Activated T-helper 2 cell treated with anti-CD3 and anti-CD28 coated beads, Interferon-gamma antibody, Interleukin-2, Interleukin-4, amounts not matched to agents 10 μg/mL and 5 μg/mL and 100 μg/mL, durations not matched to agents 14 hours and 24 hours and 36 hours (primary cell): ENCODE data around the gene BICRA. TPM values are rescaled to one million over a fixed set of nuclear protein-coding genes. Genes with fewer than 3 reads are reported as not detected.
"Not testable (repeated sequence)": the region's sequence is repeated elsewhere in the genome, so short reads cannot be mapped to it uniquely, and the experiment has no call there.

Experiments used
- DNase-seq: peaks from one replicate; pipeline ENCODE4 v3.0.0; 2021; ENCODE audit warnings: low spot score
- H3K27ac Mint-ChIP-seq: one replicate; pipeline ENCODE4 v1.8.0; 2021; ENCODE audit warnings: mixed read lengths
- H3K27me3 Mint-ChIP-seq: one replicate; pipeline ENCODE4 v1.8.0; 2021; ENCODE audit warnings: low read depth, mixed read lengths
- H3K36me3 Mint-ChIP-seq: one replicate; pipeline ENCODE4 v1.8.0; 2021; ENCODE audit warnings: low read depth, mixed read lengths
- H3K4me1 Mint-ChIP-seq: one replicate; pipeline ENCODE4 v1.8.0; 2021; ENCODE audit warnings: low read depth, mixed read lengths
- H3K4me3 Mint-ChIP-seq: one replicate; pipeline ENCODE4 v1.8.0; 2021; ENCODE audit warnings: low read depth, mild to moderate bottlenecking, moderate library complexity, mixed read lengths
- H3K9me3 Mint-ChIP-seq: one replicate; pipeline ENCODE4 v1.8.0; 2021; ENCODE audit warnings: mixed read lengths
- intact Hi-C: fragments of 100-400 bp; cut with micrococcal nuclease; formaldehyde crosslinking; loops from one replicate; pipeline ENCODE4 v1.15.1; 2023
- total RNA-seq: library from RNA; stranded (reverse); gene quantifications from 2 replicates; pipeline ENCODE4 v1.2.3, GENCODE V29; 2022

BICRA gene
- total RNA-seq, 1 donor from 2014 or later = 12.2 TPM

DNA sequence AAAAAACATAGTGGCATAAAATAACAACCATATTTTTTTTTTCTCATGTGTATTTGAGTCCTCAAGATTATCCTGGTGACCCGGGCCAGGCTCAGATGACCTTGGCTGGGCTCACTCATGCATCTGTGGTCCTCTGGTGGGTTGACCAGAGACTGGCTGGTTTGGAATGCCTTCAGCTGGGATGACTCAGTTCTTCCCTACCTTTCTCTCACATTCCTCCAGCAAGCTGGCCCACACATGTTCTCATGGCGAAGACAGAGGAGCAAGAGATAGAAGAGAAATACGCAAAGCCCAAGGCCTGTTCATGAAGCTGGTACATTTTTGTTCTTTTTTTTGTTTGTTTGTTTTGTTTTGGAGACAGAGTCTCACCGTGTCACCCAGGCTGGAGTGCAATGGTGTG, 21.6 kb upstream of the BICRA start:
- H3K9me3 Mint-ChIP-seq = peaks cover 8% of the 10 kb centered on the region
- intact Hi-C loops = no loop called here
- H3K36me3 Mint-ChIP-seq = no peaks in the 10 kb centered on the region
- no peak overlapping the region for H3K4me3 Mint-ChIP-seq
- DNase-seq = no peak
- H3K27ac Mint-ChIP-seq = no peak overlapping the region
- H3K4me1 Mint-ChIP-seq = peaks cover 7% of the 10 kb centered on the region
- peaks cover 5% of the 10 kb centered on the region for H3K27me3 Mint-ChIP-seq

DNA sequence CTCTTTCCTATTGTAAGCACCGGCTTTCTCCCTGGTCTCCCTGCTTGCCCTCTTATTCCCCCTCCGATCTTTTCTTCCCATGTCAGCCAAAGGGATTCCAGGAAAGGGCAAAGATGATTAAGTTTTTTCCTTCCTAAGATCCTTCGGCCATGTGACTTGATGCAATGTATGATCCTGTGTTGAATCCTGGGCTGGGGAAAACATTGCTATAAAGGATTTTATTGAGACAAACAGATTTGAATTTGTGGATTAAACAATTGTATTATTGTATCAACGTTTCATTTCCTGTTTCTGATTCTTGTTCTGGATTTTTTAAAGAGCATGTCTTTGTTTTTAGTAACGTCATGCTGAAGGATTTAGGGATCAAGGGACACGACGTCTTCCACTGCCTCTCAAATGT, 19.1 kb upstream of the BICRA start:
- Mint-ChIP-seq H3K9me3 (peaks cover 8% of the 10 kb centered on the region), H3K36me3 (no peaks in the 10 kb centered on the region), H3K4me3 (no peak overlapping the region), H3K4me1 (no peaks in the 10 kb centered on the region), H3K27me3 (peaks cover 5% of the 10 kb centered on the region), H3K27ac (no peak overlapping the region)
- intact Hi-C loops = no loop called here
- DNase-seq = no peak

DNA sequence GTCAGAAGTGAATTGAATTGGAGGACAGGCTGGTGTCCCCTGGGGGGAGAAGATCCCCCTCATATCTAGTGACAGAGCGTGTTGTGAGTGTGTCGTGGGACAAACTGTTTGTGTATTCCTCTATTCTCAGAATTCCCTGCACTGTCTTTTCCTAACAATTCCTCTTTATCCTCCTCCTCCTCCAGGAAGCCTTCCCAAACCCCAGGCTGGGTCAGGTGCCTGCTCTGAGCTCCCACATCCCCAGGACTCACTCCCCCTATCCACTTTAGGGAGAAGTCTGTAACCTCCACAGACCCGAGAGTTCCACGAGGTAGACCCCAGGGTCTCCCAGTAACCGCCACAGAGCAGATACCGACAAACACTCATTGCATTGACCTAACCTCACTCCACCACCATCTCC, 15.1 kb upstream of the BICRA start:
- Mint-ChIP-seq H3K27ac (no peak overlapping the region), H3K36me3 (no peaks in the 10 kb centered on the region), H3K27me3 (peaks cover 5% of the 10 kb centered on the region), H3K4me1 (peaks cover 7% of the 10 kb centered on the region), H3K9me3 (no peaks in the 10 kb centered on the region), H3K4me3 (no peak overlapping the region)
- DNase-seq = no peak
- intact Hi-C loops = no loop called here

DNA sequence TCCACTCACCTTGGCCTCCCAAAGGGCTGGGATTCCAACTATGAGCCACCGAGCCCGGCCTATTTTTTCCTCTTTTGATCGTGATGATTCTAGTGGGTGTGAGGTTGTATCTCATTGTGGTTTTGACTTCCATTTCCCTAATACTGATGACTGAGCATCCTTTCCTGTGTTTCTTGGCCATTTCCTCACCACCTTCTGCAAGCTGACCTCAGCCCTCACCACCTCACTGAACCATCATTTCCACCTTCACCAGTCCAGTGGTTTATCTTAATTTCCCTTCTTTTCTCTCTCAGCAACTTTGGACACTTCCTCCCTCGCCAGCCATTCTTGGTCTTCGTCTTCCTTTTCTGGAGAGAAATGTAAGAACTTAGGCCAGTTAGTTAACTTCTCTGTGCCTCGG, 13.0 kb upstream of the BICRA start:
- no peak overlapping the region for H3K4me3 Mint-ChIP-seq
- H3K27ac Mint-ChIP-seq = no peak overlapping the region

DNA sequence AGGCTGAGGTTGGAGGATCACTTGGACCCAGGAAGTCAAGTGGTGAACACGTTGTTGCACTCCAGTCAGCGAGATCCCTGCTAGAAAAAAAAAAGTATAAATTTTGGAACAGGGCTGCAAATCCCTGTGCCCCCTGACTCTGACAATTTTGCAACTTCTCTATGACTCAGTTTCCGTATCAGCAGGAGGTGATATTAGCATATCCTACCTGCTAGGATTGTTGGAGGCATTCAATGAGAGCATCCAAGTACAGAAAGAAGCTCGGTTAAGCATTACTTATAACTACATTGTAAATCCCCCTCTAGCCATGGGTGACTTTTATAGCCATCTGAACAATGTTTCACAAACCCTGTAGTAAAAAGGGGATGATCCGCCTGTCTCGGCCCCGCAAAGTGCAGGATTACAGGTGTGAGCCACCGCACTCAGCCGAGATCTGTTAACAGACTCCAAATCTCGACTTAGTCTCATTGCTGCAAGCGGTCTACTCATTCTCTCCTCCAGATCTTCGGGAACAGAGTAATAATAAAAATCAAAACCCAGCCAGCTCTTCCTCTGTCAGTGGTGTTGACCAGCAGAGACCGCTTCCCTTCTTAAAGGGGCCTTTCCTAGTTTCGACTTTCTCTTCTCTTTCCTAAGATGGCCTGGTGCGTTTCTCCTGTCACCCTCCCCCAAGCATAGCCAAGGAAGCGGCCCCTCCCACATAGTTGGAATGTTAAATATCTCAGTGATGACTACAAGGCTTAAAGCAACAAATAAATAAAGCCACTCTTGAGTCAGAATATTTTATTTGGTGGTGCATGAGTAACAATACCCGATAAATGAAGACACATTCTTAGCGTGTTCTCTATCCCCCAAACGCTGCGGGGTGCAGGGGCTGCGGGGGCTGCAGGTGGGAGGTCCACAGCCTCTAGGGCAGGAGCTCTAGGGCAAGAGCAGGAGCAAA, 10.3 kb upstream of the BICRA start:
- H3K4me1 Mint-ChIP-seq = peaks cover 18% of the 10 kb centered on the region
- H3K36me3 Mint-ChIP-seq = no peaks in the 10 kb centered on the region
- H3K27me3 Mint-ChIP-seq = peaks cover 2% of the 10 kb centered on the region
- peak overlapping the region; percentile 94 for H3K4me3 Mint-ChIP-seq
- intact Hi-C loops = no loop called here
- DNase-seq = no peak
- H3K27ac Mint-ChIP-seq = no peak overlapping the region
- no peaks in the 10 kb centered on the region for H3K9me3 Mint-ChIP-seq

More for the DNA sequence above, 13.0 kb upstream of the BICRA start:
- peaks cover 2% of the 10 kb centered on the region for H3K27me3 Mint-ChIP-seq
- no peaks in the 10 kb centered on the region for H3K9me3 Mint-ChIP-seq
- peaks cover 14% of the 10 kb centered on the region for H3K4me1 Mint-ChIP-seq
- no peaks in the 10 kb centered on the region for H3K36me3 Mint-ChIP-seq
- no peak for DNase-seq
- intact Hi-C loops = no loop called here

DNA sequence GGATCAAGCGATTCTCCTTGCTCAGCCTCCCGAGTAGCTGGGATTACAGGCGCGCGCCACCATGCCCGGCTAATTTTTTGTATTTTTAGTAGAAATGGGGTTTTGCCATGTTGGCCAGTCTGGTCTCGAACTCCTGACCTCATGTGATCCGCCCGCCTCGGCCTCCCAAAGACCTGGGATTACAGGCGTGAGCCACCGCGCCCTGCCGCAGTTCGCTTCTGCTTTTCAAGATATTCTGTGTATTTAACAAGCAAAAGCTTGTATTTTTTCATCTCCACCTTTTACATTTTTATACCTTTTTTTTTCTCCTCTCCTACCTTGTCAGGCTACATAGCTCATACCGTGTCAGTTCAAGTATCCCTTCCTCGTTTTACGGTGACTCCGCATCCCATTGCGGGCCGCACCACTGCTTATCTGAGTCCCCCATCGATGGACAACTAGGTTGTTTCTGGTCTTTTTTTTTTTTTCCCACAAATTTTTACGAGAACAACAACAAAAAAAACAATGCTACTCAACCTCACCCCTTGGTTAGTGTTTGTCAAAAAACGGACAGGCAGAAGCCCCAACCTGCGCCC, 9.2 kb upstream of the BICRA start:
- not testable (repeated sequence) for H3K9me3 Mint-ChIP-seq, H3K27me3 Mint-ChIP-seq, DNase-seq, H3K36me3 Mint-ChIP-seq
- peak overlapping the region; percentile 94 for H3K4me3 Mint-ChIP-seq
- H3K27ac Mint-ChIP-seq = peak overlapping the region; percentile 77
- intact Hi-C loops = loop anchor here (1.0 to 10.0 kb wide), 4 partner anchors 9 to 325 kb away; partner anchors contain the start of genes INAFM1, NAPA and NOP53
- H3K4me1 Mint-ChIP-seq = peaks cover 24% of the 10 kb centered on the region

DNA sequence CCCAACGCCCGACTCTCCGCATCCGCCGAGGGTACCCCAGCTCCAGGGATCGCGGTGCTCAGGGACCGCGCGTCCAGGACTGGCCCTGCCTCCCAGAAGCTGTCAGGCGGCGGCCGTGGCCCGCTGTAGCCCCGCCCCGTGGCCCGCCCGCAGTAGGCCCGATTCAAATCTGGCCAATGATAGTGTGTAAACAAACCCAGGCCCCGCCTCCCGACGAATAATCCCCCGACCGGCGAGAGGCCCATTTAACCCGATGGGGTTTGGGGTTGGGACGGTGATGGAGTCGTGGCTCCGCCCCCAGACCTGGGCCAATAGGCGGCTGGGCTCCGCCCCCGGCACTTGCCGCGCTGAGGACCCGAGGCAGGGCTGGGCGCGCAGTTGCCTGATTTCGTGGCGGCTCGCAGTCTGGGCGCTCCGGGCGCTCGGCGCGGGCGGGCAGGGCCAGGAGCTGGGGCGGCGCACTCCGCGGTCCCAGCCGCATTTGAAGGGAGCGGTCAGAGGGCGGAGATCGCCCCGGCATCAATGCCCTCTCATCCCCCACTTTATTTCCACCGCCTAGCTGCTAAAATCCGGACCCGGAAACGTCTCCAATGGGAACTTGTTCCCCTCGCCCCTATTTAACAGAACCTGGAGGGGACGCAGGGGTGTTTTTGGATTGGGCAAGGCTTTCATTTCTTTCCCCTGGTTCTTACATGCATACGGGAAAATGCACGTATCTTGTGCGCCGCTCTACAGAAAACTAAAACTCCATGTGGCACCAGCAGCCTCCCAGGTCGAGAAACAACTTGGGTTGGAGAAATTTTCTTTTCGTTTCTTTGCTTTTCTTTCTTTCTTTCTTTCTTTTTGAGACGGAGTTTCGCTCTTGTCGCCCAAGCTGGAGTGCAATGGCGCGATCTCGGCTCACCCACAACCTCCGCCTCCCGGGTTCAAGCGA, 8.4 kb upstream of the BICRA start:
- Mint-ChIP-seq H3K36me3 (no peaks in the 10 kb centered on the region), H3K4me1 (peaks cover 24% of the 10 kb centered on the region), H3K27ac (peak overlapping the region; percentile 77), H3K9me3 (no peaks in the 10 kb centered on the region), H3K4me3 (peak overlapping the region; percentile 94), H3K27me3 (peaks cover 2% of the 10 kb centered on the region)
- intact Hi-C loops = loop anchor here (1.0 to 10.0 kb wide), 4 partner anchors 8 to 326 kb away; partner anchors contain the start of genes INAFM1, NAPA and NOP53
- peak; percentile 98 for DNase-seq

DNA sequence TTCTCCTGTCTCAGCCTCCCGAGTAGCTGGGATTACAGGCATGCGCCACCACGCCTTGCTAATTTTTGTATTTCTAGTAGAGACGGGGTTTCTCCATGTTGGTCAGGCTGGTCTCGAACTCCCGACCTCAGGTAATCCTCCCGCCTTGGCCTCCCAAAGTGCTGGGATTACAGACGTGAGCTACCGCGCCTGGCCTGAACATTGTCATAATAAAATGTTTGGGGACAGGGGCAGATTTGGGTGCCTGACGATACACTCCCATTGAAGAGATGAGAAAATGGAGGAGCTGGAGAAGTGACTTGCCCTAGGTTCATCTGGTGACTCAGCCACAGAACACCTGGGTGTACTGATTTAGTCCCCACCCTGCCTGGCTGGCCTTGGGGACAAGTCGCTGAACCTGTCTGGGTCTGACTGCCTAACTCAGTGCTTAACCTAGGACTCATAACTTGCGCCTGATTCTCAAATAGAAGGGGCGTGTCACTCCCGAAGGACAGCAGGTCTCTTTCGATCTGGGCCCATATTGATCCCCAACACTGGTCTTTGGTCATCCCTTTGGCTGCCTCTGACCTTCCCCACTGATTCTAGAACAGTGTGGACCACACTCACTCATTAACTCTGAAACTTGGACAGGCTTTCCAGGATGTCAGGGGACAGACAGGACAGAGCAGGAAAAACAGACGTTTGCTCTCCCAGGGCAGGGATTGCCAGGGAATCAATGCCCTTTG, 7.6 kb upstream of the BICRA start:
- Mint-ChIP-seq H3K27me3 (peaks cover 2% of the 10 kb centered on the region), H3K4me3 (peak overlapping the region; percentile 94), H3K4me1 (peaks cover 20% of the 10 kb centered on the region), H3K9me3 (no peaks in the 10 kb centered on the region), H3K36me3 (no peaks in the 10 kb centered on the region), H3K27ac (peak overlapping the region; percentile 77)
- intact Hi-C loops = loop anchor here (2.0 to 10.0 kb wide), 3 partner anchors 87 to 327 kb away; partner anchors contain the start of genes INAFM1, NAPA and NOP53
- DNase-seq = no peak

DNA sequence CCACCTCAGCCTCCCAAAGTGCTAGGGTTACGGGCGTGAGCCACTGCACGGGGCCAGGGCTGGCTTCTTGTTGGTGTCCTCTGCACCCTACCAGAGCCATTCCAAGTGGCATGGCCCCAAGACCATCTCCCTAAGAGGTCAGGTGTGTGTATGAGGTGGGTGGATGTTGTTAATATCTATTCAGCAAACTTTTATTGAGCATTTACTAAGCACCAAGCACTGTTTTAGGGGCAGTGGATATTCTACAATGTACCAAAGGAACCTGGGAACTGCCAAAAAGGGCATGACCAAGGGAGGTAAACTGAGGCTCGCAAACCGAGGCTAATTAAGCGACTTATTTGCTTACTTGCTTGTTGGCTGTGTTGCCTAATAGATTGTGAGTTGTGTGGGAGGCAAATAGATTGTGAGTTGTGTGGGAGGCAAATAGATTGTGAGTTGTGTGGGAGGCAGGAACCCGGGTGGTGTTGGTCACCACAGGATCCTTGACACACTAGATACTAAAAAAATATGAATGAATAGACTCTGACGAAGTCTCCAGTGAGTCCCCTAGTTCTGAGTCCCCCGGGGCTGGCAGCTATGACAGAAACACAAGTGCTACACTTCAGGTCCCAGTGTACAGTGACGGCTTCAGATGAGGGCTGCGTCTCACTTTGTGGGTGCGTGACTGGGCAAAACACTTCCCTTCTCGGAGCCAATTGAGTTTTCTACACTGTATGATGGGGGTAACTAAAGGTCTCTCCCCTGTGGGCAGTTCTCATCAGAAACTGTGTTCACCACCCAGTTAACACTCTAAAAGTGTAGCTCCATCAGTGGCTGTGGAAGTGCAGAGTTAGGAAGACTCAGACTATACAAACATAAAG, 5.0 kb upstream of the BICRA start:
- no peak for DNase-seq
- H3K4me3 Mint-ChIP-seq = no peak overlapping the region

DNA sequence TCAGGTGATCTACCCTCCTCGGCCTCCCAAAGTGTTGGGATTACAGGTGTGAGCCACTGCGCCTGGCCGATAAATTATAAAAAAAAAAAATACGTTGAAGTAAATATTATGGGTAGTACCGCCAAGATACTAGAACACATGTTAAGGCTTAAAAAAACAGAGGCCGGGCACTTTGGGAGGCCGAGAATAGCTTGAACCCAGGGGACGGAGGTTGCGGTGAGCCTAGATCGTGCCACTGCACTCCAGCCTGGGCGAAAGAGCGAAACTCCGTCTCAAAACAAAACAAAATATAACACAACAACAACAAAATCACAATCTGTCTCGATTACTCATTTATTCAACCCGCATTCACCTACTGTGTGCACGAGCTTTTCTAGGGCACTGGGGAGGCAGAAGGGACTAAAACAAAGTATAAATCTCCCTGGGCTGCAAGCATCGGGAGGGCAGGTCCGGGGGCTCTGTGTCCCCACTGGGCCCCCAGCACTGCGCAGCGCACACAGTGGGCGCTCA, 1.3 kb upstream of the BICRA start:
- peaks cover 2% of the 10 kb centered on the region for H3K27me3 Mint-ChIP-seq
- no peaks in the 10 kb centered on the region for H3K9me3 Mint-ChIP-seq
- H3K4me3 Mint-ChIP-seq = peak overlapping the region; percentile 78
- H3K4me1 Mint-ChIP-seq = peaks cover 24% of the 10 kb centered on the region
- H3K36me3 Mint-ChIP-seq = peaks cover 10% of the 10 kb centered on the region
- peak overlapping the region; percentile 50 for H3K27ac Mint-ChIP-seq
- no peak for DNase-seq
- intact Hi-C loops = loop anchor here (1.0 to 10.0 kb wide), 4 partner anchors 7 to 333 kb away; partner anchors contain the start of genes INAFM1 and NOP53

More for the DNA sequence above, 5.0 kb upstream of the BICRA start:
- H3K36me3 Mint-ChIP-seq = peaks cover 8% of the 10 kb centered on the region
- H3K9me3 Mint-ChIP-seq = no peaks in the 10 kb centered on the region
- H3K27me3 Mint-ChIP-seq = peaks cover 2% of the 10 kb centered on the region
- H3K4me1 Mint-ChIP-seq = peaks cover 23% of the 10 kb centered on the region
- H3K27ac Mint-ChIP-seq = no peak overlapping the region
- intact Hi-C loops = loop anchor here (10.0 kb wide), 2 partner anchors 141 to 329 kb away; partner anchors contain the start of genes INAFM1 and NOP53
